ENCODE data around the gene RRN3.
"Not testable (repeated sequence)": the region's sequence is repeated elsewhere in the genome, so short reads cannot be mapped to it uniquely, and the experiment has no call there.

DNA sequence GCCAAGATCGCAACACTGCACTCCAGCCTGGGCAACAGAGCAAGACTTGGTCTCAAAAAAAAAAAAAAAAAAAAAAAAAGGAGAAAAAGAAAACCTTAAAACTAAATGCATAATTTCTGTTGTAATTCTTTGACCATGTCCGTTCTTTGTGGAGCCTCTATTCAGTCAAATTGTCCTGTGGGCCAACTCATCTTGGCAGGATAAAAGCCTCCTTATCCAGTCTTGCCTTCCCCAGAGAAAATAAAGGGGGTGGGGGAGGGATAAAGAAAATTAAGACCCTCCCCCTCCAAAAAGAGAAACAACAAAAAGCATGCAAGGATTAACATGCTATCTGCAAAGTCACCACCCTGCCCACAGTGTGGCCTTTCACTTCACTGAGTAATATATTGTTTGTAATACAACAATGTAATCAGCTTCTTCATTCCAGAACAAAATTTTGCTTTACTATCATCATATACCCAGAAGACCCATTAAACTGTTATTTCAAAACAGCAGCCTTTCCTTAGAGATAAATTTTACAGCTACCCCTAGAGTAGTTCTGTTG lies 5.4 kb upstream of the RRN3 start:
- TF ChIP-seq, protein P1, sequence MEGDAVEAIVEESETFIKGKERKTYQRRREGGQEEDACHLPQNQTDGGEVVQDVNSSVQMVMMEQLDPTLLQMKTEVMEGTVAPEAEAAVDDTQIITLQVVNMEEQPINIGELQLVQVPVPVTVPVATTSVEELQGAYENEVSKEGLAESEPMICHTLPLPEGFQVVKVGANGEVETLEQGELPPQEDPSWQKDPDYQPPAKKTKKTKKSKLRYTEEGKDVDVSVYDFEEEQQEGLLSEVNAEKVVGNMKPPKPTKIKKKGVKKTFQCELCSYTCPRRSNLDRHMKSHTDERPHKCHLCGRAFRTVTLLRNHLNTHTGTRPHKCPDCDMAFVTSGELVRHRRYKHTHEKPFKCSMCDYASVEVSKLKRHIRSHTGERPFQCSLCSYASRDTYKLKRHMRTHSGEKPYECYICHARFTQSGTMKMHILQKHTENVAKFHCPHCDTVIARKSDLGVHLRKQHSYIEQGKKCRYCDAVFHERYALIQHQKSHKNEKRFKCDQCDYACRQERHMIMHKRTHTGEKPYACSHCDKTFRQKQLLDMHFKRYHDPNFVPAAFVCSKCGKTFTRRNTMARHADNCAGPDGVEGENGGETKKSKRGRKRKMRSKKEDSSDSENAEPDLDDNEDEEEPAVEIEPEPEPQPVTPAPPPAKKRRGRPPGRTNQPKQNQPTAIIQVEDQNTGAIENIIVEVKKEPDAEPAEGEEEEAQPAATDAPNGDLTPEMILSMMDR (IDR thresholded peaks at IDR 0.05) = not testable (repeated sequence)
- not testable (repeated sequence) for TF ChIP-seq POLR2A (IDR thresholded peaks at IDR 0.05)

Data from Peyer's patch (tissue), 4 donors.